ENCODE data around the gene INAFM2.

The INAFM2 gene

DNA sequence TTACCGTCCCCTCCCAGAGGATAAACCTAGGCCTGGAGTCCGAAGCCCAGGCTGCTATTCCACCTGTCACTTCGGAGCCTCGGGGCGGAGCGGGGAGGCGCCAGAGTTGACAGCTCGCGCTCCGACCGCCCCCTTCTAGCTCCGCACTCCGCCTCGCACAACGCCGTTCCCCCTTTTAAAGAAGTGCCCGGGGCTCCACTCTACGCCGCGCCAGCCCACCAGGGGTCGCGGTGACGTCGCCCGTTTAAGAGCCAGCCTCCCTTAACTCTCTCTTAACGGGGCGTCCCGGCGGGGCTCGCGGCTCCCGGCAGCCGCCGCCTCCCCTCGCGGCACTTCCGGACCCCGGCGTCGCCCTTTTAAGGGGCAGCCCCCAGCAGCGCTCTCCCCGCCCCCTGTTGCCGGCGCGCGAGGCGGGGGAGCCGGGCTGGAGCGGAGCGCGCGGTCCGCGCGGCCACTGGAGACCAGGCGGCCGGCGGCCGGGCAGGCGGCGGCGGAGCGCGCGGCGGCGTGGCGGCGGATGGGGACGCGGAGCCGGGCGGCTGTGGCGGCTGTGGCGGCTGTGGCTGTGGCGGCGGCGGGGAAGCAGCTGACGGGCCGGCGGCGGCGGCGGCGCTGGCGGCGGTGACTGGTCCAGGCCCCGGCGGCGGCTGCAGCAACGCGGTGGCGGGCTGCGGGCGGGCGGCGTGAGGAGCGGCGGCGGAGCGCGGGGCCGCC, at the start of gene INAFM2:
TSS of gene INAFM2 (plus strand) at position 454 of the 714 bp plus-strand sequence. CDS start 364 bp downstream, outside the sequence.
- H3K4me3 ChIP-seq (IDR thresholded peaks at IDR 0.05; ENCODE audit: insufficient read depth, low read depth, low read length) = no peak within 1 kb of the TSS
- peaks cover 47% of the 10 kb centered on the region for H3K4me1 ChIP-seq (ENCODE audit: low read depth, poor library complexity, severe bottlenecking)
- peak within 1 kb of the TSS; percentile 62 for H3K9ac ChIP-seq
- H3K36me3 ChIP-seq (ENCODE audit: insufficient read depth) = no peaks in the 10 kb centered on the region
- peak within 1 kb of the TSS; percentile 99 for H3K4me2 ChIP-seq
- TF ChIP-seq, protein P1, sequence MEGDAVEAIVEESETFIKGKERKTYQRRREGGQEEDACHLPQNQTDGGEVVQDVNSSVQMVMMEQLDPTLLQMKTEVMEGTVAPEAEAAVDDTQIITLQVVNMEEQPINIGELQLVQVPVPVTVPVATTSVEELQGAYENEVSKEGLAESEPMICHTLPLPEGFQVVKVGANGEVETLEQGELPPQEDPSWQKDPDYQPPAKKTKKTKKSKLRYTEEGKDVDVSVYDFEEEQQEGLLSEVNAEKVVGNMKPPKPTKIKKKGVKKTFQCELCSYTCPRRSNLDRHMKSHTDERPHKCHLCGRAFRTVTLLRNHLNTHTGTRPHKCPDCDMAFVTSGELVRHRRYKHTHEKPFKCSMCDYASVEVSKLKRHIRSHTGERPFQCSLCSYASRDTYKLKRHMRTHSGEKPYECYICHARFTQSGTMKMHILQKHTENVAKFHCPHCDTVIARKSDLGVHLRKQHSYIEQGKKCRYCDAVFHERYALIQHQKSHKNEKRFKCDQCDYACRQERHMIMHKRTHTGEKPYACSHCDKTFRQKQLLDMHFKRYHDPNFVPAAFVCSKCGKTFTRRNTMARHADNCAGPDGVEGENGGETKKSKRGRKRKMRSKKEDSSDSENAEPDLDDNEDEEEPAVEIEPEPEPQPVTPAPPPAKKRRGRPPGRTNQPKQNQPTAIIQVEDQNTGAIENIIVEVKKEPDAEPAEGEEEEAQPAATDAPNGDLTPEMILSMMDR (conservative IDR thresholded peaks at IDR 0.05; ENCODE audit: low read depth, low read length) = peak; percentile 49
- H2AFZ ChIP-seq (ENCODE audit: low read depth) = peak within 1 kb of the TSS; percentile 78
- no peaks in the 10 kb centered on the region for H4K20me1 ChIP-seq (ENCODE audit: insufficient read depth)
- peak within 1 kb of the TSS; percentile 19; the same call in 1 of the 2 replicates for H3K27ac ChIP-seq
- H3K27me3 ChIP-seq (ENCODE audit: insufficient read depth, low read depth) = no peaks in the 10 kb centered on the region
- H3K79me2 ChIP-seq (ENCODE audit: insufficient read depth, low read depth) = peaks cover 31% of the 10 kb centered on the region

DNA sequence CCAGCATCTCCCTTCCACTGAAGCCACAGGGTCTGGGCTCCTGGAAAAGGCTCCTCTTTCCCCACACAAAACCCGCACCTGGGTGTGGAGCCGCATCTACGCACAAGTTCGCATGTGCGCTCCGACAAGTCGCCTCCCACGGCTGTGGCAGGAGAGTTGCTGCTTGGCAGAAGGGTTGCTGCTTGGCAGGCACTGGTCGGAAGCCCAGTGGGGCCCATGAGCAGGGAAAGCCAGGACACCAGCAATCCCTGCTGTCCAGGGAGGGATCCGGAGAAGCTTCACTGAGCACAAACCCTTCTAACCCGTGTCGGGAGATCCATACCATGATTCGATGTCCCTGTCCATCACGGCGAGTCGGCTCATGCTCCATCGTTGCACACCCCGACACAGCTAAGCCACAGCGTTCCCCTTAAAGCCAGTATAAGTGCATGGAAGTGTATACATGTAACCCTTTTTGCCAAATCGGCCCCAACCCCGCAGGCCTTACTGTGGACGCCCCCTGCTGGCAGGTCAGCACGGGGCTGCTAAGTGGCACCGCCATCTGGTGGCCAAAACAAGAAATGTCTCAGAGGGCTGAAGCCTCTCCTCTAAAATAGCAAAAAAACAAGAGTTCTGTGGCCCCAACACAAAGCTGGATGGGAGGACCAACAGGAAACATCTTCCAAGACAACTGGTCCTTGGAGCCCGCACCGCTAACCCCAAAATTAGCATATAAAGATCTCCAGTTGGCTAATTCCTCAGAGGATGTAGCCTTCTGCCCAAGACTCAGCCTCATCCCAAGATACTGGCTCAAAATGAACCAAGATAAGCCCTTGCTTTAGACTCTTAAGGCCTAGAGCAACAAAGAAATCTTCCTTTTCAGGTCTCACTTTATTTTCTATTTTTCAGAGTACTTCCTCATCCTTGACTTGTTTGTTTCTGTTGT, 48.9 kb upstream of the INAFM2 start:
- TF ChIP-seq, protein P1 (conservative IDR thresholded peaks at IDR 0.05; ENCODE audit: low read depth, low read length) = peak; percentile 100
- Histone ChIP-seq H3K4me1 (ENCODE audit: low read depth, poor library complexity, severe bottlenecking) (peaks cover 10% of the 10 kb centered on the region), H2AFZ (ENCODE audit: low read depth) (peak overlapping the region; percentile 53; the same call in 1 of the 2 replicates), H3K4me2 (no peak overlapping the region), H3K79me2 (ENCODE audit: insufficient read depth, low read depth) (no peaks in the 10 kb centered on the region), H3K9ac (no peak overlapping the region), H3K27me3 (ENCODE audit: insufficient read depth, low read depth) (peaks cover 12% of the 10 kb centered on the region; the same call in 1 of the 2 replicates), H3K27ac (no peak overlapping the region), H3K36me3 (ENCODE audit: insufficient read depth) (no peaks in the 10 kb centered on the region), H3K4me3 (IDR thresholded peaks at IDR 0.05; ENCODE audit: insufficient read depth, low read depth, low read length) (no peak overlapping the region), H4K20me1 (ENCODE audit: insufficient read depth) (no peaks in the 10 kb centered on the region)

DNA sequence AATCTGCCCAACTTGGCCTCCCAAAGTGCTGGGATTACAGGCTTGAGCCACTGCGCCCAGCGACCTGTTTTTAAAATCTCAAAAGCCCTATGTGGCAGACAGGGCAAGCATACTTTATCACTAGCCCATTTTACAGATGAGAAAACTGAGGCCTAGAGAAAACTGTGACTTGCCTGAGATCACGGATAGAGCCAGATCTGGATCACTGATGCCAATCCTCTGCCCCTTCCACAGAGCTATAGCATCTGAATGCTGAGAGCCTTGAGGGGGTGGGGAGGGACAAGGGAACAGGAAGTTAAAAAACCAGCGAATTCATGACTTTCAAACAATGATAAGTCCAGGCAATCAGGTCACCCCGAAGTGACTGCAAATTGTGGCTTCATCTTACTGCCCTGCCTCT, 48.0 kb upstream of the INAFM2 start:
- H3K4me1 ChIP-seq (ENCODE audit: low read depth, poor library complexity, severe bottlenecking) = peaks cover 10% of the 10 kb centered on the region

DNA sequence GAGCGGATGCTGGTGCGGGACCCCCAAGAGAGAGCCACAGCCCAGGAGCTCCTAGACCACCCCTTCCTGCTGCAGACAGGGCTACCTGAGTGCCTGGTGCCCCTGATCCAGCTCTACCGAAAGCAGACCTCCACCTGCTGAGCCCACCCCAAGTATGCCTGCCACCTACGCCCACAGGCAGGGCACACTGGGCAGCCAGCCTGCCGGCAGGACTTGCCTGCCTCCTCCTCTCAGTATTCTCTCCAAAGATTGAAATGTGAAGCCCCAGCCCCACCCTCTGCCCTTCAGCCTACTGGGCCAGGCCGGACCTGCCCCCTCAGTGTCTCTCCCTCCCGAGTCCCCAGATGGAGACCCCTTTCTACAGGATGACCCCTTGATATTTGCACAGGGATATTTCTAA, 47.5 kb upstream of the INAFM2 start:
- H3K27ac ChIP-seq = no peak overlapping the region
- H3K36me3 ChIP-seq (ENCODE audit: insufficient read depth) = no peaks in the 10 kb centered on the region
- H3K4me3 ChIP-seq (IDR thresholded peaks at IDR 0.05; ENCODE audit: insufficient read depth, low read depth, low read length) = no peak overlapping the region
- H3K4me2 ChIP-seq = no peak overlapping the region
- peaks cover 10% of the 10 kb centered on the region for H3K4me1 ChIP-seq (ENCODE audit: low read depth, poor library complexity, severe bottlenecking)
- H3K9ac ChIP-seq = no peak overlapping the region
- H3K79me2 ChIP-seq (ENCODE audit: insufficient read depth, low read depth) = no peaks in the 10 kb centered on the region
- TF ChIP-seq, protein P1 (conservative IDR thresholded peaks at IDR 0.05; ENCODE audit: low read depth, low read length) = no peak
- H4K20me1 ChIP-seq (ENCODE audit: insufficient read depth) = no peaks in the 10 kb centered on the region
- no peak overlapping the region for H2AFZ ChIP-seq (ENCODE audit: low read depth)
- peaks cover 17% of the 10 kb centered on the region; the same call in 1 of the 2 replicates for H3K27me3 ChIP-seq (ENCODE audit: insufficient read depth, low read depth)

More for the DNA sequence above, 48.0 kb upstream of the INAFM2 start:
- Histone ChIP-seq H3K9ac (no peak overlapping the region), H4K20me1 (ENCODE audit: insufficient read depth) (no peaks in the 10 kb centered on the region), H3K36me3 (ENCODE audit: insufficient read depth) (no peaks in the 10 kb centered on the region), H3K4me2 (no peak overlapping the region), H3K27ac (no peak overlapping the region), H3K27me3 (ENCODE audit: insufficient read depth, low read depth) (peaks cover 13% of the 10 kb centered on the region; the same call in 1 of the 2 replicates), H3K79me2 (ENCODE audit: insufficient read depth, low read depth) (no peaks in the 10 kb centered on the region), H3K4me3 (IDR thresholded peaks at IDR 0.05; ENCODE audit: insufficient read depth, low read depth, low read length) (no peak overlapping the region), H2AFZ (ENCODE audit: low read depth) (no peak overlapping the region)
- TF ChIP-seq, protein P1 (conservative IDR thresholded peaks at IDR 0.05; ENCODE audit: low read depth, low read length) = no peak
